SK-N-SH (cell line): Measurements from ENCODE around the gene RBBP8NL. TPM values are rescaled to one million over a fixed set of nuclear protein-coding genes. Genes with fewer than 3 reads are reported as not detected.

Experiments
- CTCF ChIA-PET: fragments of 300-600, 350-600 bp; formaldehyde crosslinking; extraction: SDS; loops from one replicate; lab custom pipeline; 2021; lab: Yijun Ruan, JAX
- POLR2A ChIA-PET: fragments of 350-600 bp; sonication (Branson Sonifier 250); formaldehyde crosslinking; extraction: SDS; loops from one replicate; lab custom pipeline; 2020; ENCODE audit warnings: antibody characterized with exemption, inconsistent platforms; lab: Yijun Ruan, JAX
- DNase-seq: peaks from one replicate; pipeline ENCODE4 v3.0.0; 2012
- H2AFZ ChIP-seq: fragments of 200-600 bp; sonication (generic); 2 replicates; pipeline ENCODE4 v1.8.1; 2016; ENCODE audit warnings: antibody characterized with exemption, mild to moderate bottlenecking, low read depth
- H3F3A ChIP-seq: fragments of 200-600 bp; sonication (generic); replicated peaks from 2 replicates; pipeline ENCODE3; 2016; ENCODE audit warnings: antibody characterized with exemption, mild to moderate bottlenecking; ENCODE audit not compliant: insufficient read depth
- H3K27ac ChIP-seq, 2 experiments: fragments of 200-500 bp in 1 of 2; fragments of 200-600 bp in 1 of 2; sonication (Bioruptor generic) in 1 of 2; sonication (generic), shearing (Covaris generic) in 1 of 2; 2 replicates each; pipeline versions ENCODE4 v1.5.1 to v1.6.1; 2014 to 2016; ENCODE audit warnings: low read depth in 2 of 2, inconsistent platforms in 1 of 2, low read length in 1 of 2, mild to moderate bottlenecking in 1 of 2, mixed read lengths in 1 of 2
- H3K27me3 ChIP-seq: fragments of 200-600 bp; sonication (generic), shearing (Covaris generic); 2 replicates; pipeline ENCODE4 v1.6.1; 2016; ENCODE audit warnings: mixed run types; ENCODE audit not compliant: insufficient read depth
- H3K36me3 ChIP-seq, 2 experiments: fragments of 200-500 bp in 1 of 2; fragments of 200-600 bp in 1 of 2; sonication (Bioruptor generic) in 1 of 2; sonication (generic) in 1 of 2; replicated peaks in 1 of 2; 2 replicates each; pipeline versions ENCODE3 to v1.5.1; 2014 to 2016; ENCODE audit warnings: low read length in 1 of 2, mild to moderate bottlenecking in 1 of 2; ENCODE audit not compliant: insufficient read depth in 2 of 2, control insufficient read depth in 1 of 2
- H3K4me1 ChIP-seq, 2 experiments: fragments of 200-500 bp in 1 of 2; fragments of 200-600 bp in 1 of 2; sonication (Bioruptor generic) in 1 of 2; sonication (generic), shearing (Covaris generic) in 1 of 2; 2 replicates each; pipeline versions ENCODE4 v1.5.1 to v1.6.1; 2014 to 2016; ENCODE audit warnings: low read depth in 1 of 2, low read length in 1 of 2, mixed run types in 1 of 2; ENCODE audit not compliant: insufficient read depth in 2 of 2, control insufficient read depth in 1 of 2
- H3K4me2 ChIP-seq: fragments of 200-600 bp; sonication (generic), shearing (Covaris generic); 2 replicates; pipeline ENCODE4 v1.6.1; 2017; ENCODE audit warnings: mixed run types
- H3K4me3 ChIP-seq, 2 experiments: fragments of 200-500 bp in 1 of 2; fragments of 200-600 bp in 1 of 2; sonication (Bioruptor generic) in 1 of 2; sonication (generic), shearing (Covaris generic) in 1 of 2; 2 replicates each; pipeline versions ENCODE4 v1.5.1 to v1.8.1; 2014 to 2016; ENCODE audit warnings: low read depth in 2 of 2, inconsistent platforms in 1 of 2, low read length in 1 of 2, mild to moderate bottlenecking in 1 of 2, mixed read lengths in 1 of 2, moderate library complexity in 1 of 2
- H3K79me2 ChIP-seq: fragments of 200-600 bp; sonication (generic); 2 replicates; pipeline ENCODE4 v1.8.1; 2017; ENCODE audit warnings: mild to moderate bottlenecking; ENCODE audit not compliant: insufficient read depth
- H3K9ac ChIP-seq: fragments of 200-600 bp; sonication (generic); 2 replicates; pipeline ENCODE4 v1.6.1; 2017; ENCODE audit warnings: mixed run types
- H3K9me2 ChIP-seq: fragments of 200-600 bp; sonication (generic); 2 replicates; pipeline ENCODE4 v1.6.1; 2017; ENCODE audit warnings: mixed run types
- H3K9me3 ChIP-seq: fragments of 200-600 bp; sonication (generic); 2 replicates; pipeline ENCODE4 v1.6.1; 2017; ENCODE audit warnings: mixed run types, mild to moderate bottlenecking, moderate library complexity
- H4K20me1 ChIP-seq: fragments of 200-600 bp; sonication (generic); 2 replicates; pipeline ENCODE4 v1.6.1; 2017; ENCODE audit warnings: mild to moderate bottlenecking, mixed run types; ENCODE audit not compliant: insufficient read depth
- CHD2 ChIP-seq: fragments of 150-350 bp; IDR thresholded peaks from 2 replicates; pipeline ENCODE4 v1.6.1; 2018; ENCODE audit warnings: low read length; ENCODE audit not compliant: partially characterized antibody
- FOSL2 ChIP-seq: IDR thresholded peaks from 2 replicates; pipeline ENCODE4 v1.4.0; 2012; ENCODE audit warnings: low read depth, mild to moderate bottlenecking, moderate library complexity, borderline replicate concordance
- GATA2 ChIP-seq: sonication (generic); formaldehyde crosslinking; IDR thresholded peaks from 2 replicates; pipeline ENCODE4 v1.5.0; 2020; ENCODE audit warnings: mild to moderate bottlenecking, missing genetic modification reagents
- IRF3 ChIP-seq: fragments of 150-350 bp; IDR thresholded peaks from 2 replicates; pipeline ENCODE4 v1.6.1; 2016; ENCODE audit warnings: mild to moderate bottlenecking, low read depth, low read length
- MAX ChIP-seq: IDR thresholded peaks from 2 replicates; pipeline ENCODE4 v1.4.0; 2012; ENCODE audit warnings: low read depth
- NFIC ChIP-seq: IDR thresholded peaks from 2 replicates; pipeline ENCODE4 v1.4.0; 2012; ENCODE audit warnings: borderline replicate concordance
- RFX5 ChIP-seq: IDR thresholded peaks from 2 replicates; pipeline ENCODE4 v1.6.1; 2012; ENCODE audit warnings: mild to moderate bottlenecking, improper control_type of control experiment, low read length
- RXRA ChIP-seq: IDR thresholded peaks from 2 replicates; pipeline ENCODE4 v1.4.0; 2012; ENCODE audit warnings: low read depth, mild to moderate bottlenecking, borderline replicate concordance
- USF2 ChIP-seq: fragments of 150-350 bp; IDR thresholded peaks from 2 replicates; pipeline ENCODE4 v1.6.1; 2017; ENCODE audit warnings: antibody characterized with exemption, low read length, low read depth, borderline replicate concordance
- YY1 ChIP-seq: IDR thresholded peaks from 2 replicates; pipeline ENCODE4 v1.4.0; 2012; ENCODE audit warnings: low read depth, mild to moderate bottlenecking
- WGBS: methylation state at CpG from one replicate; pipeline ENCODE4 v1.1.6; 2017; ENCODE audit warnings: low lambda C conversion rate; 5-methylcytosine and 5-hydroxymethylcytosine counted together
- polyA plus RNA-seq, 3 experiments: library from polyadenylated mRNA; depleted of rRNA; stranded (reverse); fragments of >200 nt; gene quantifications; 2 replicates each; pipeline ENCODE4 v1.2.3, GENCODE V29; 2012
- TF ChIP-seq, protein P1 (sequence below): IDR thresholded peaks from 2 replicates; pipeline ENCODE4; 2012

RBBP8NL gene
- polyA plus RNA-seq, 1 of the 3 experiments (the other 2 are of a cell fraction), result not detected

DNA sequence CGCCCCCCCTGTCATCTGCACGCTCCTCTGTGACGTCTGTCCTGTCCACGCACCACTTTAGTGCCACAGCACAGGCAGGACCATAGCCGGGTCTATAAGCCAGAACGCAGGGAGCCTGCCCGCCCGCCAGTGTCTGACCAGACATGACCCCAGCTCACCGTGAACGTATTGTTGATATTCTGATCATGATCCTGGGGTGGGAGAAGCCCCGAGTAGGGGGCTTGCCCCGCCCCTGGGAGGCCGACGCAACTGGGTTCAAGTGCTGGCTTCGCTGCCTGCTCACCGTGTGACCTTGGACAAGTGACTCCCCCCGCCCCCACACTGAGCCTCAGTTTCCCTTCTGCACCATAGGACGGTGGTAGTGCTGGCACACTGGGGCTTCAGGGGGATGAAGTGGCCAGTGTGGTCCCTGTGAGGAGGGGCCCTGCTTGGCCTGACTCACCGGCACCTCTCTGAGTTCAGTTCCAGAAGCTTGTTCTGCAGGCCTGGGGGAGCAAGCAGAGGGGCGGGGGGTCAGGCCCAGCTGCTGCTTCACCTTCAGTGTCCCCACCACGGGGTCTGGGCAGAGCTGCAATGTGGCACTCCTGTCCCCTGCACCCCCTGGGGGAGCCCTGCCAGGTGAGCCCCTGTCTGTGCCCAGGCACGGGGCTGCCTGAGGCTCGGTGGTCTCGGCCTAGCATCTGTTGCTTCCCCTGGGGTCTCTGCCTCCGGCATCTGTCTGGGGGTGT is 9.2 kb downstream of the RBBP8NL start:
- H3K4me3 ChIP-seq, result no peak overlapping the region
- H4K20me1 ChIP-seq, result no peaks in the 10 kb centered on the region
- no peaks in the 10 kb centered on the region for H3K4me1 ChIP-seq
- H2AFZ ChIP-seq, result no peak overlapping the region
- H3K9me3 ChIP-seq, result no peaks in the 10 kb centered on the region
- POLR2A ChIA-PET, result no interaction called here
- no peaks in the 10 kb centered on the region for H3K9me2 ChIP-seq
- H3K9ac ChIP-seq, result no peak overlapping the region
- CTCF ChIA-PET, result interaction anchor here (1.4 to 2.8 kb wide), 3 partner anchors 8 to 373 kb away, joined by 4 to 16 read pairs (median 5); no protein-coding TSS in a partner anchor
- H3K36me3 ChIP-seq, result no peaks in the 10 kb centered on the region
- H3K79me2 ChIP-seq, result no peaks in the 10 kb centered on the region
- no peaks in the 10 kb centered on the region for H3F3A ChIP-seq
- WGBS, result 68% methylated on average over 23 of the region's 25 CpGs
- no peak overlapping the region for H3K4me2 ChIP-seq
- TF ChIP-seq NFIC (no peak), FOSL2 (no peak), GATA2 (CRISPR knock-in tag) (no peak), RXRA (no peak), USF2 (no peak), IRF3 (no peak), MAX (no peak), YY1 (no peak), RFX5 (no peak), CHD2 (no peak)
- TF ChIP-seq, protein P1, sequence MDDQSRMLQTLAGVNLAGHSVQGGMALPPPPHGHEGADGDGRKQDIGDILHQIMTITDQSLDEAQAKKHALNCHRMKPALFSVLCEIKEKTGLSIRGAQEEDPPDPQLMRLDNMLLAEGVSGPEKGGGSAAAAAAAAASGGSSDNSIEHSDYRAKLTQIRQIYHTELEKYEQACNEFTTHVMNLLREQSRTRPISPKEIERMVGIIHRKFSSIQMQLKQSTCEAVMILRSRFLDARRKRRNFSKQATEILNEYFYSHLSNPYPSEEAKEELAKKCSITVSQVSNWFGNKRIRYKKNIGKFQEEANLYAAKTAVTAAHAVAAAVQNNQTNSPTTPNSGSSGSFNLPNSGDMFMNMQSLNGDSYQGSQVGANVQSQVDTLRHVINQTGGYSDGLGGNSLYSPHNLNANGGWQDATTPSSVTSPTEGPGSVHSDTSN, result no peak
- H3K27ac ChIP-seq, result no peak overlapping the region
- no peak for DNase-seq
- no peaks in the 10 kb centered on the region for H3K27me3 ChIP-seq
